Measurements from ENCODE around the gene GALNT2.

The GALNT2 gene

GRCh38 chr1:230236301-230237008, 169.4 kb downstream of the GALNT2 start:
- H3K4me1 ChIP-seq (ENCODE audit: insufficient read depth, low read length, poor library complexity, severe bottlenecking): peaks cover 6% of the 10 kb centered on the region
- peaks cover 9% of the 10 kb centered on the region; the same call in 1 of the 2 replicates for H3K9me3 ChIP-seq (ENCODE audit: insufficient read depth, low read depth, low read length)
- no peaks in the 10 kb centered on the region for H3K9me2 ChIP-seq (replicated peaks; ENCODE audit: low read depth, low read length)
- H2AFZ ChIP-seq (ENCODE audit: low read length): no peak overlapping the region
- H4K20me1 ChIP-seq (ENCODE audit: insufficient read depth, low read length, poor library complexity, severe bottlenecking): no peaks in the 10 kb centered on the region
- H3K4me2 ChIP-seq (ENCODE audit: low read depth, low read length, poor library complexity, severe bottlenecking): no peak overlapping the region
- H3K4me3 ChIP-seq (ENCODE audit: low read length, poor library complexity, severe bottlenecking): no peak overlapping the region
- H3K27me3 ChIP-seq (ENCODE audit: insufficient read depth, low read length, poor library complexity, severe bottlenecking): peaks cover 1% of the 10 kb centered on the region
- H3K9ac ChIP-seq (ENCODE audit: low read depth, low read length, poor library complexity, severe bottlenecking): no peak overlapping the region
- no peak for TF ChIP-seq CTCF (conservative IDR thresholded peaks at IDR 0.05; ENCODE audit: low read length)
- TF ChIP-seq EZH2phosphoT487 (IDR thresholded peaks at IDR 0.05; ENCODE audit: borderline replicate concordance): no peak
- H3F3A ChIP-seq (ENCODE audit: low read depth): 0 out of 2 replicates have a peak, but pooled peaks cover 5% of the 10 kb centered on the region
- H3K36me3 ChIP-seq (ENCODE audit: insufficient read depth, low read length): peaks cover 93% of the 10 kb centered on the region
- peaks cover 62% of the 10 kb centered on the region for H3K79me2 ChIP-seq (ENCODE audit: insufficient read depth, low read length)

DNA sequence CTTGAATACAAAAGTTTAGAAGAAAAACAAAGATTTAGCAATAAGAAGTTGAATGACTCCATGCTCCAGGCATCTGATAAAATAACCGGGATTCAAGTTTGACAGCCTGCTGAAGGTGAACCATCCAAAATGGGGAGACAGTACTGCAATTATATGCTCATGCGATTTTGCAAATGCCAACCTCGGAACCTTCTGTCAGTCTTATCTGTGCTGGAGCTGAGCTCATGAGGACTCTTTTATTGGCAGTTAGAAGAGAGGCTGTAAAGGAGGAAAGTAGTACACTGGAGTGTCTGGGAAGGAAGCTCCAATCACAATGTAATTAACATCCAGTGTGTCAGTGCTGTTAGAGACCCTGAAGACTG, 170.0 kb downstream of the GALNT2 start:
- Histone ChIP-seq H3K4me3 (ENCODE audit: low read length, poor library complexity, severe bottlenecking) (no peak overlapping the region), H3K9me3 (ENCODE audit: insufficient read depth, low read depth, low read length) (peaks cover 14% of the 10 kb centered on the region; the same call in 1 of the 2 replicates), H3K36me3 (ENCODE audit: insufficient read depth, low read length) (peaks cover 93% of the 10 kb centered on the region), H3K79me2 (ENCODE audit: insufficient read depth, low read length) (peaks cover 62% of the 10 kb centered on the region), H3K9ac (ENCODE audit: low read depth, low read length, poor library complexity, severe bottlenecking) (no peak overlapping the region), H3K4me2 (ENCODE audit: low read depth, low read length, poor library complexity, severe bottlenecking) (no peak overlapping the region), H2AFZ (ENCODE audit: low read length) (no peak overlapping the region), H3K4me1 (ENCODE audit: insufficient read depth, low read length, poor library complexity, severe bottlenecking) (peaks cover 4% of the 10 kb centered on the region), H3F3A (ENCODE audit: low read depth) (0 out of 2 replicates have a peak, but pooled peaks cover 5% of the 10 kb centered on the region), H3K27me3 (ENCODE audit: insufficient read depth, low read length, poor library complexity, severe bottlenecking) (peaks cover 7% of the 10 kb centered on the region), H3K9me2 (replicated peaks; ENCODE audit: low read depth, low read length) (no peaks in the 10 kb centered on the region), H4K20me1 (ENCODE audit: insufficient read depth, low read length, poor library complexity, severe bottlenecking) (no peaks in the 10 kb centered on the region)
- no peak for TF ChIP-seq CTCF (conservative IDR thresholded peaks at IDR 0.05; ENCODE audit: low read length)
- no peak for TF ChIP-seq EZH2phosphoT487 (IDR thresholded peaks at IDR 0.05; ENCODE audit: borderline replicate concordance)

DNA sequence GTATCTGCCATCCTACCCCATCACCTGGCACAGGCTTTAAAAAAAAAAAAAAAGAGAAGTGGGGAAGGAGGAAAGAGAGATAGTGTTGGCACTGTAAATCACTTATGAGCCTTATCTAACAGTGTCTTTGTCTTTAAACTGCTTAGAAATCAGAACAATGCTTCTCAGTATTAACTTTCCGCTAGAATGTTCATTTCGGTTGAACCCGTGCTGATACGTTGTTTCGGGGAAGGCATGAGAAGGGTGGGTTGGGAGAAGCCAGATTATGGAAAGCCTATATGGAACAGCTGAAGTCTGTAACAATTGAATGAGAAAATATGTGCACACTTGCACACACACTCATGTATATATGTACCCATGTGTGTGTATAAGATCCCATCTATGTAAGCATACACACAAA, 170.8 kb downstream of the GALNT2 start:
- 0 out of 2 replicates have a peak, but pooled peaks cover 5% of the 10 kb centered on the region for H3F3A ChIP-seq (ENCODE audit: low read depth)
- H3K9ac ChIP-seq (ENCODE audit: low read depth, low read length, poor library complexity, severe bottlenecking): no peak overlapping the region
- H3K79me2 ChIP-seq (ENCODE audit: insufficient read depth, low read length): peaks cover 60% of the 10 kb centered on the region
- H3K27me3 ChIP-seq (ENCODE audit: insufficient read depth, low read length, poor library complexity, severe bottlenecking): peaks cover 9% of the 10 kb centered on the region
- H3K36me3 ChIP-seq (ENCODE audit: insufficient read depth, low read length): peaks cover 93% of the 10 kb centered on the region
- peaks cover 4% of the 10 kb centered on the region for H3K4me1 ChIP-seq (ENCODE audit: insufficient read depth, low read length, poor library complexity, severe bottlenecking)
- no peaks in the 10 kb centered on the region for H4K20me1 ChIP-seq (ENCODE audit: insufficient read depth, low read length, poor library complexity, severe bottlenecking)
- TF ChIP-seq CTCF (conservative IDR thresholded peaks at IDR 0.05; ENCODE audit: low read length) (no peak), EZH2phosphoT487 (IDR thresholded peaks at IDR 0.05; ENCODE audit: borderline replicate concordance) (no peak)
- no peak overlapping the region for H2AFZ ChIP-seq (ENCODE audit: low read length)
- no peak overlapping the region for H3K4me2 ChIP-seq (ENCODE audit: low read depth, low read length, poor library complexity, severe bottlenecking)
- H3K4me3 ChIP-seq (ENCODE audit: low read length, poor library complexity, severe bottlenecking): no peak overlapping the region
- peaks cover 16% of the 10 kb centered on the region; the same call in 1 of the 2 replicates for H3K9me3 ChIP-seq (ENCODE audit: insufficient read depth, low read depth, low read length)
- no peaks in the 10 kb centered on the region for H3K9me2 ChIP-seq (replicated peaks; ENCODE audit: low read depth, low read length)
